Effector CD4-positive, alpha-beta T cell (primary cell): ENCODE data around the gene SMAD3.

Experiments
- DNase-seq: peaks from one replicate; pipeline ENCODE4 v3.0.0-alpha.2; 2020

Gene SMAD3

DNA sequence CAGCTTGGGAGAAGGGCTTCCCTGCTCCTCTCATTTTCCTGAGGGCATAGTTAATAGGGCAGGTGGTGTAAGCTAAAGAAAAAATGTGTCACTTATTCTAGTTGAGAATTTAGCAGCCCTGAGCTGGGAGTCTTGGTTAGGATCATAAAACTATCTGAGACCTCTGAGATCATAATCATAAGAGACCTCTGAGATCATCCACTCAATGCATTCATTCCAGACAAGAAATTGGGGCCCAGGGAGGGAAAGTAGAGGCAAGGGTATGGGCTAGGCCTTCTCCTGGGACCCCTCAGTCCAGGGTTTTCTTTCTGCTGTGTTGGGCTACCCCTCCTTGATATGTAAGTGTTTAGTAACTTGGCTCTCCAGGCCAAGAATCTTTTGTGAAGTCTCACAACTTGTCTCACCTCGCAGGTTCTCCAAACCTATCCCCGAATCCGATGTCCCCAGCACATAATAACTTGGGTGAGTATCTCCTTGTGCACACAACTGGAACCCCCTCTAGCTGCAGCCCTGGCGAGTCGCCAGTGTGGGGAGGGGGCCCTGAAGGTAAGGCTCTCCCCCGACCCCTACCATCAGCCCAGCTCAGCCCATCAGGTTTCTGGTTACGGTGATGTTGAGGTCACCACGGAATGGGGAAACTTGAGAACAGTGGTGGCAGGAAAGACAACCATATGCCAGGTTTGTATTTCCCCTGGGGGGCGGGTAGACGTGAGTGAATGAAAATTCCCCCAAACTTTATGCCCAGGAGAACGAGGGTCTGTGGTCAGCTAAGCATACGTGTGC, 104.9 kb downstream of the SMAD3 start:
- no peak for DNase-seq

DNA sequence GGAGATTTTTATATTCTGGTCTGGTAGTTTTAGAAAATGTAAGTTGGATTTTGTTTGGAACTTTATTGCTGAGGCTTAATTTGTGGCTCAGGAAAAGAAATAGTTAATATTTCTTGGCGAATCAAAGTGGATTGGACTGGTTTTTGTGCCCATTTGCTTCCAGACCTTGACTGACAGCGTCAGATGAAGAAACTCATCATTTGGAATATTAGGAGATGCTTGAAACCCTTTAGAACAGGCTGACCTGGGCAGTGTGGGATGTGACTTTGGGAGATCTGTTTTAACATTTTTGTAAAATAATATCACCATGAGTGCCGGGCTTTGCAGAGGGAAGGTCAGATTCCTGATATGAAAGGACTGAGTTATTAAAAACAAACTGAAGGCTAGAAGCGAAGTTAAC, 106.1 kb downstream of the SMAD3 start:
- DNase-seq, result no peak

DNA sequence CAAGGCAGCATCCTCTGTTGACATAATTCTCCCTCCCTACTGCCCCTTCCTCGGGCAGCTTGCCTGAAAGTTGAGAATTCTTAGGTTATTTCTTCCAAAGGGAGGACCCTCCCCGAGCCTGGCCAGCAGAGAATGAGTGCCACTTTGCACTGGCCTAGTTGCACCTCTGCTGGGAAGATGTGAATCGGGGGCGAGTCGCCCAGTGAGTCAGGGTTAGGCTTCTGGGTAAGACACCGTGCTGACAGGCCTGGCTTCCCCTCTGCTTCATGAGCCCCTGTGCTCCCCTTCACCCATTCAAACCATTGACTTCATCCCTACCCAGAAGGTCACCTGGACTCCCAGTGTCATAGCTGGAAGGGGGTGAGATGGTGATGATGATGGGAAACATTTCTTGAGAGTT, 106.8 kb downstream of the SMAD3 start:
- DNase-seq, result no peak

DNA sequence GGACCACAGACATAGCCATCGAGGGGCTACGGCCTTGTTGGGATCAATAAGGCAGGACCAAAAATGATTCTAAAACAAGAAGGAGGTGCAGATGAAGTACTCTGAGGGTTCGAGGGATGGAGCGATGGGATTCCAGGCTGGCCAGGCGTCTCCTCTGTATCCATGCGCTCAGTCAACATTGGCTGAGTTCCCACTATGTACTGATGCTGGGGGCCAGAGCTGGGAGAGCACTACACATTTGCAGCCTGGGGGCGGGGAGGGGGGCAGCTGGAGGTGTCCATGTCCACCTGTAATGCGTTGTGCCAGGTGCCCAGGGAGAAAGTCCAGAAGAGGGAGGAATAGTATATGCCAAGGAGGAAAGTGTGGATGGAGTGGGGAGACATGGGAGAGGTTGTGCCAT, 107.6 kb downstream of the SMAD3 start:
- DNase-seq, result no peak

DNA sequence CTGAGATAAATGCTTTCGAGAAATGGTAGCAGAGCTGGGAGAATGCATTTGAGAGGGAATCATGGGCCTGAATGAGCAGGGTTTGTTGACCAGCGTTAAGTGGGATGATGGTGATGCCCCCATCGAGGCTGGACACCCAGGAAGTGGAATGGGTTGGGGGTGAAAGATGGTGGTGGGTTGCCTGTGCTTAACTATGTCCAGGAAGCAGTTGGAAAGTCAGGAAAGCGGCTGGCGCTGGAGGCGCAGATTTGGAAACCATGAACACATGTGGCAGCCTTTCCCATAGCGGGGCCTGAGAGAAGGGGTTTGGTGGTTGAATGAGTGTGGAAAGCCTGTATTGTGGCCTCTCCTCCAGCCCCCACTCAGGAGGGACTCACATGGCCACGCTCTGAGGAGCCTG, 108.4 kb downstream of the SMAD3 start:
- no peak for DNase-seq

DNA sequence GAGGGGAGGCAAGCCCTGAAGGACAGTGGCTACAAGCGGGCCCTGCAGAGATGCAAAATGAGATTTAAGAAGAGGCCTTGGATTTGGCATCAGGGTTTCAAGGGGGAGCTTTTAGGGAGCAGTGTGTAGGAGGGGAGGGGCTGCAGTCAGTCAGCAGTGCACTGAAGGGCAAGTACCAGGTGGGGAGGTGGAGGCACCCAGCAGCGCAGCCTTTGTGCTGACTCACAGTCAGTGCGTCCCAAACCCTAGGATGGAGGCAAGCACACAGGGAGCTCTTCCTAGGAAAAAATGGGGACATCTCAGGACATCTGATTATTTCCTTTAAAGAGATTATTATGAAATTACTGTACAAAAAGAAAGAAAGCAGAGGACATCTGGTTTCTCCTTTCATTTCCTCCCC, 109.0 kb downstream of the SMAD3 start:
- DNase-seq, result no peak

DNA sequence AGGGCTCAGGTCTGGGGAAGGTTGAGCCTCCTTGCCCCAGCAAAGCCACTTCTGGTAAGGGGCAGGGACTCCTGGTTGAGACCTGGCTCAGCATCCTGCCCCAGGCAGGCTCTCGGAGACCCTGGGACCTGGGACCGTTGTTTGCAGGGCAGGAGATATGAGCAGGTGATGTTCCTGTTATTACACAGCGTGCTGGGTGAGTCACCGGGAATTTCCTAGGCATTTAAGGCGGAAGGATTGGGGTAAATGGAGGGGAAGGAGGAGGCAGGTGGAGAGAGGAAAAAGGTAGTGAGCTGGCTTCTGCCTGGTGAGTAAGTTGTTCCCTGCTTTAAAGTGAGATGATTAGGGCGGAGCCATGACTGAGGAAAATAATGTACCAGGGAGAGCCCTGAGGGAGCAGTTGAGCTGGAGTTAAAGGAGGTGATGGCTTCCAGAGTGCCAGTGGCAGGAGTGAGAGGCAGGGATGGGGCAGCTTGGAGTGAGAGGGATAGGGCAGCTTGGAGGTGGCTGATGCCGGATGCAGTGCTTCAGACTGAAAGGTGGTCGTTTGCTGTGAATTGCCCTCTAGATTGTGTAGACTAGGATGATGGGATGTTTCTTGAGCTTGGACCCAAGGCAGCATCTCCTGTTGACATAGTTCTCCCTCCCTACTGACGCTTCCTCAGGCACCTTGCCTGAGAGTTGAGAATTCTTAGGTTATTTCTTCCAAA, 109.6 kb downstream of the SMAD3 start:
- no peak for DNase-seq

DNA sequence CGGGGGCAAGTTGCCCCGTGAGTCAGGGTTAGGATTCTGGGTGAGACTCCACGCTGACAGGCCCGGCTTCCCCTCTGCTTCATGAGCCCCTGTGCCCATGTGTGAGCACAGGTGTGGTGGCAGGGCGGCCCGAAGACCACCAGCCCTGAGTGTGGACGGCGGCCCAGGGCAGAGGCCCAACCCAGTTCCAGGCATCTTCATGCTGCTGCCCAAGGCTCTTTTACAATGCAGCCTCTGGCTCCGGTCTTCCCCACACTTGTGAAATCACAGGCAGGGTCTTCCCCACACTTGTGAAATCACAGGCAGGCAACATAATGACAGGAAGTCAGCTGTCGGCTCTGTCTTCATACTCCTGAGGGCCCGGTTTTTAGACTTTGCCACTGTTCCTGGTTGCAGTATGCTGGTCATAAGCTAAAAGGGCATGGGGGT, 110.3 kb downstream of the SMAD3 start:
- DNase-seq, result no peak

DNA sequence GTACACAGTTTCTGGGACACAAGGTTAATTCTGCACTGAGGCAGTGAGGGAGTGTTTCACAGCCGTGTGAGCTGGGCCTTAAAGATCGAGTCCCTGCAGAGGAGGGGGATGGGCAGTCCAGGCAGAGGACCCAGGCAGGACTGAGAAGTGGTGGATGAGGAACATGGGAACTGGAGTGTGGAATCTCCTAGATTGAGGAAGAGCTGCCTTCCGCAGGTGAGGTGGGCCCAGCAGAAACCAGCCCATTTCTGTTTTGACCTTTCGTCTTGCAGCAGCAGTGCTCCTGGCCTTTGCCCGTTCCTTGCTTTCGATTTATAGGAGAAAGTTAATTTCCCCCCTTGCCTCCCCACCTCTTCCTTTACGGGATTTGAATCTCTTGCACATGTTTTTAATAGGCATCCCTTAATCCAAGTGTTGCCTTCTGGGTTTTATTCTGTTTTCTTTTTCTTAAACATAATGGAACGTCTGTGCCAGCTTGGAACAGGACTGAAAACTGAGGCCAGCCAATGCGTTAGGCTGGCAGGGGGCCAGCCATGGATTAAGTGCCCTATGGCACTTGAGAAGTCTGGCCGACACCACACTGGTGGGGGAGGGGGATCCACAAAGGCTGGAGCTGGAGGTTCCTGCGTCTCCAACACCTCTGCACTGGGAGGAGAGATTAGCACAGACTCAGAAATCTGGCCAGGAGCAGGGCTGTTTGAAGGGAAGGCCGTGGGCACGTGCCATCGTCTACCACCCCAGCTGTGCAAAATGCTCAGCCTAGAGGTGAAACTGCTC, 111.0 kb downstream of the SMAD3 start:
- no peak for DNase-seq

DNA sequence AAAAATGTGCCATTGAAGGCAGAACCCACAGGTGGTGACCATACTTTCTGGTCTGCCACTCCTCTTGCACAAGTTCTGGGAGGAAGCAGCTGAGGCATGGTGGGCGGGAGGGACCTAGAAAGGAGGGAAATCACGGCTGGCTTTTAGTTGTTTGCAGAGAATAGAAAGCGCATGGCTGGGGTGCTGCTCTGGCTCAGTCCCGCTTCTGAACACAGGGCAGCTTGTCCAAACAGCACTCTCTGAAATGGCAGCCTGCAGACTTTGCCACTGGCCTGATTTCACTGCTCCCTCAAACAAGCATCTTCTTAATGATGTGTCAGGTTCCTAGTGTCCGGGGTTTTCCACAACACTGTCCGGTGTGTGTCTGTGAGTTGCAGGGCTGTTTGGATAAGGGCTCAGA, 112.3 kb downstream of the SMAD3 start:
- no peak for DNase-seq

DNA sequence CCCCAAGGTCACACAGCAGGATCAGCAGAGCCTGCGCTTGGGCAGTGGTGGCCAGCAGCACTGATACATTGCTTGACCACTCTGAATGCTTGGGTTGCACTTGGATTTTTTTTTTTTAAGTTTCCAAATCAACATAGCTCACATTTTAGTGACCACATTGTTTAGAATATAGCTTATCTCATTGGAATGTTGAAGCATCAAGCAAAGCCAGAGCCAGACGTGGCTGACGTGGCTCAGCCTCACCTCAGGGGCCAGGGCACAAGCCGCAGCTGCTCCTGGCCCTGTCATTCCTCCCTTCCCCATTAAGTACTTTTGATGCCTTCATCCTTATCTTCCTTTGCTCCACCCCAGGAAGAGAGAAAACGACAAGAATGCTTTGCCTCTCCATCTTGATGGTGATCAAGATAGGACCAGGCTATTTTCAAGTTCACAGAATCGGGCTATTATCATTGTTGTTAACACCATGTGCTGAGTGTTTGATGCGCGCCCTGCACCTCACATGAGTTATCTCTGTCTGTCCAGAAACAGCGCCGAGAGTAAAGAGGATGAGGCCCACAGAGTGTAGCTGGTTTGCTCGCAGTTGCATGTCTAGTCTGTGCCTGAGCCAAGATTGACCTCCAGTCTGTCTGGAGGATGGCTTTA, 113.3 kb downstream of the SMAD3 start:
- DNase-seq, result no peak

DNA sequence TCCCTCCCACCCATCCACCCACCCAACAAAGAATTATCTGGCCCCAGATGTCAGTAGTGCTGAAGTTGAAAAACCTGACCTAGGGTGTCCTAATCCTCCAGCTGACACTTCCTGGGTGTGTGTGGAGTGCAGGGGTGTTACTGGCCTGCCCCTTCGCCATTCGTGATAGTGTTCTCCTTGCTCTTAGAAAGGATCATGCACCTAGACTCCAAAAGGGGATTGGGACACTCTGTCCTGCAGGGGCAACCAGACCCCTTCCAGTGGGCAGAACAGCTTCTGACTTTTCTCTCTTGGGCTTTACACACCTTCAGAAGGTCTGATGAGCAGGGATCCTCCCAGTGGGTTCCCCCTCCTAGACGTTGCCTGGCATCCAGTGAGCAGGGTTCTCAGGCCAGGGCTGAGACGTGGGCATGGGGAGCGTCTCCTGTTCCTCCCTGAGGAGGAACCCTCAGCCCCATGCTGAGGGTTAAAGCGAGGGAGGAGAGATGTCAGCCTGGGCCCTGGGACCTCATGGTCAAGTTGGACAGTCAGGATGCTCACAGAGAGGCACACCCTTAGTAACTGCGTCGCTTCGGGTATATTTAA, 114.1 kb downstream of the SMAD3 start:
- DNase-seq, result no peak

DNA sequence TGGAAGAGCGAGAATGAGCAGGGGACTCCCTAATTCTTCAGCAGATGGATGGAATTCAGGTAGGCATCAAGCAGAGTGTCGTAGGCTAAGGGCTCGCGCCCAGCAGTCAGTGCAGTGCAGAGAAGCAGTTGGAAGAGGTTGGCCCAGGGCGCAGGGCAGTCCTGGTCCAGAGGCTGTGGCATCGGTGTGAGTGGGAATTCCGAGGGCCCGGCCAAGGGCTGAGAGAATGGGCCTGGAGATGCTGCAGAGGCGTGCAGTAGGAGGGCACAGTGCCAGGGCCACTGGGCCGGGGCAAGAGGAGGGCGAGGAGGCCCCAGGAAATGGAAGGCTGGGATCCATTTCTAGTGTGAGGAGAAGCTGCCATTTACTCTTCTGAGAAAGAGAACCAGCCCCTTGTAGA, 114.6 kb downstream of the SMAD3 start:
- no peak for DNase-seq

DNA sequence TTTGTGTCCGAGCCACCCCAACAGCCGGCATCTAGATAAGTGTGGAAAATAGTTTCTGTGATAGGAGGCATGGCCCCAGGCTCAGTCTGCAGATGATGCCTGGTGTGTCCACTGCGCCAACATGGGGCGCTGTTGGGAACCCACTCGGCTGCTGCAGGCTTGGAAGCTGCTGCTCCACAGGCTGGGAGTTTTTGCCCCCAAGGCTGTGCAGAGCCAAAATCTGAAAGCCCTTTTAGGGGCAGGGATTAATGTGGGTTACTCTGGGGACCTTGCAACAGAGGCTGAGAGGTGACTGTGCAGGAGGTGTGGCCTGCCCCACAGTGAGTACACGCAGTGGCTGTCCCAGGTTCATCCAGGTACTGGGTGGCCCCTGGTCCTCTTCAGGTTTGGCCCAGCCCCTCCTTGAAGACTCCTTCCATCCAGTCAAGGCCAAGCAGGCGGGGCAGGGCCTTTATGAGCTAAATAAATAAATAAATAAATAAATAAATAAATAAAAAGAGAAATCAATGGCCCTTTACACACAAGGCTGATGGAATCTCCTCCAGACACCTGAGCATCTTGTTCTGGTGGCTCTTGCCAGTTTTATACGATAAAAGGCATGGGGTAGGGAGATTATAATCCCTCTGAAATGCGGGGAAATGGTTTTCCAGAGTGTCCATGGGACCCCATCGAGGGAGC, 115.3 kb downstream of the SMAD3 start:
- no peak for DNase-seq

DNA sequence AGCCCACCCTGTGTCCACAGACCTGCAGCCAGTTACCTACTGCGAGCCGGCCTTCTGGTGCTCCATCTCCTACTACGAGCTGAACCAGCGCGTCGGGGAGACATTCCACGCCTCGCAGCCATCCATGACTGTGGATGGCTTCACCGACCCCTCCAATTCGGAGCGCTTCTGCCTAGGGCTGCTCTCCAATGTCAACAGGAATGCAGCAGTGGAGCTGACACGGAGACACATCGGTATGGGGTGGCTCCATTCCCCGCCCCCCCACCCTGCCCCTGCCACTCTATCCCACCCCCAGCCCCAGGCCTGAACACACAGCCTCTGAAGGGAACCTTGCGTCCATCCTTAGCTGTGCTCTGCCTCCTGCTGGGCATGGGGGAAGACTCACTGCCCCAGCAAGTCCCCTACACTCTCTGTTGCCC, 115.8 kb downstream of the SMAD3 start:
- DNase-seq, result no peak

DNA sequence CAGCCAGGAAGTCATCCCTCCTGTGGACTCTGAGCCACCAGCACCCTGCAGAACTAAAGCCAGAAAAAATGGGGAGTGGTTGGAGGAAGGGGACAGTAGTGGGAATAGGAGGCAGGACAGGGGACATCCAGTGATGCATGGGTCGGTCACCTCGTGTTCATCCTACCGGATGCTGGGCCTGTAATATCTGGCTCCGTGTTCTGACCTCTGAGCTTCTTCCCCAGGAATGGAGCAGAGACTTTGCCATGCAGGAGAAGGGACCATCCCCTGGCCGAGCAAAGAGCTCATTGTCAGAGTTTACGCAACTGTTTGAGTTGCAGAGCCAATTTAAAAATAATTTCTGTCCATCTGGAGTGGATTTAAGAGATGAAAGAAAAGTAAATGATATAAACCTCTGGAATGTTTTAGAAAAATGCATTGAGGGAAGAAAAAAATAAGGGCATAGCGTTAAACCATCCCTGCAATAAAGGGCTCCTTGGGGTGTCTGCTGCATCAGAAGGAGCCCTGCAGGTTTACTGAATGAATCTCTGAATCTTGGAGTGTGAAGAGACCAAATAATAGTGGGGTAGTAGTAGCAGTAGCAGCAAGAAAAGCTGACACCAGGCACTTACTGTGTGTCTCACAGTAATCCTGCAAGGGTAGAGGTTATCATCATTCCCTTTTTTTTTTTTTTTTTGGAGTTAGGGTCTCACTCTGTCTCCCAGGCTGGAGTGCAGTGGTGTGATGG, 118.2 kb downstream of the SMAD3 start:
- DNase-seq, result no peak

DNA sequence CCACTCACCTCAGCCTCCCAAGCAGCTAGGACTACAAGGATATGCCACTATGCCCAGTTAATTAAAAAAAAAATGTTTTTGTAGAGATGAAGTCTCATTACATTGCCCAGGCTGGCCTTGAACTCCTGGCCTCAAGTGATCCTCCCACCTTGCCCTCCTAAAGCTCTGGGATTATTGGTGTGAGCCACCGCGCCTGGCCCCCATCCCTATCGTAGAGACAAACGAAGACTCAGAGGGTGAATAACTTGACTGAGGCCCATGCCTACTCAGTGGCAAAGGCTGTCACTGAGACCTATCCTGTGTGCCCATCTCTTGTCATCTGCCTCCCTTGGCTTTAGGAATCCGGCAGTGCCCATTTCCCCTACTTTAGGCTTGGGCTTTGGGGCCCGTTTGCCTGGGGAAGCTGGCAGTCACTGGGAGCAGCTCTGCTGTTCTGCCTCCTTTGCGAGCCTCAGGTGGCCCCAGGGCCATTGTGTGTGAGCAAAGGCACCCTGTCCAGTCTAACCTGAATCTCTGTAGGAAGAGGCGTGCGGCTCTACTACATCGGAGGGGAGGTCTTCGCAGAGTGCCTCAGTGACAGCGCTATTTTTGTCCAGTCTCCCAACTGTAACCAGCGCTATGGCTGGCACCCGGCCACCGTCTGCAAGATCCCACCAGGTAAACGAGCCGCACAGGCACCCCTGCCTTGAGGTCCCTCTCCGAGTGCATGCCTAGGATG, 119.0 kb downstream of the SMAD3 start:
- no peak for DNase-seq

DNA sequence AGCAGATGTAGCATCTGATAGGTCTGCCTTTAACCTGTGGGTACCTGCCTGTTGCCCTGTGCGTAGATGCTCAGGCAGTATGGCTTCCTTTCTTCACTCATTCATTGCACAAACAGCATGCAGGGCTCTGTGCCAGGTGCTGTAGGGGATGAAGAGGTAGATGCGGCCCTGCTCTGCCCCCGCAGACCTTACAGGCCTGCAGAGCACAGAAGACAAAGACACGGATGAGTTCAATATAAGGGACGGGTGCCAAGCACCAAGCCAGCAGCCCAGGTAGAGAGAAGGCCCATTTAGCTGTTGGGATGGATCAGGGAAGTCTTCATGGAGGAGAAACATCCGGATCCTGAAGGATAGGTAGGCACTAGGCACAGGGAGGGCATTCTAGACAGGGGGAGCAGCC, 119.6 kb downstream of the SMAD3 start:
- no peak for DNase-seq

DNA sequence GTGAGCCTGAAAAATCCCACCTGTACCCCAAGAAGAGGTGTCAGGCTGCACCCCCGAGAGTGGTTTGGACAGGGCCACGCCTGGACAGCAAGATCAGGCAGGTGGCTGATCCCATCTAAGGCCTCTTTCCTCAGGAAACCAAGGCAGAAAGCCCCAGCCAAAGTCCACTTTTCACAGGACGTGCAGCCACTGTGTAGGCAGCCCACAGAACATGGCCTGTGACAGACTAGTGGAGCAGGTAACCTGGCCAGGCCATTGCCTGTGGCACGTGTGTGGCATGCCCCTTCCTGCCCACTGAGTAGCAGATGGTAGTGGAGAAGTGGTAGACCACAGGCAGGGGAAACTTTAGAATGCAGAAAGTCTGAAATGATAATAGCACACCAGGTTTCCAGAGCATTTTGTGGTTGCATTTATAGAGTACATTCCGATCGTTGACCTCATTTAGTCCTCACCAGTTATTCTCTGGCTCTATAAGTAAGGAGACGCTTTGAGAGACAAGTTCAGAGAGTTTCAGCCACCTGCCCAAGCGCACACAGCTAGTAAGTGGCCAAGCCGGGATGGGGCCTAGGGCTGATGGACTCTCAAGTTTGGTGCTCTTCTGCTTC, 120.3 kb downstream of the SMAD3 start:
- DNase-seq, result no peak

DNA sequence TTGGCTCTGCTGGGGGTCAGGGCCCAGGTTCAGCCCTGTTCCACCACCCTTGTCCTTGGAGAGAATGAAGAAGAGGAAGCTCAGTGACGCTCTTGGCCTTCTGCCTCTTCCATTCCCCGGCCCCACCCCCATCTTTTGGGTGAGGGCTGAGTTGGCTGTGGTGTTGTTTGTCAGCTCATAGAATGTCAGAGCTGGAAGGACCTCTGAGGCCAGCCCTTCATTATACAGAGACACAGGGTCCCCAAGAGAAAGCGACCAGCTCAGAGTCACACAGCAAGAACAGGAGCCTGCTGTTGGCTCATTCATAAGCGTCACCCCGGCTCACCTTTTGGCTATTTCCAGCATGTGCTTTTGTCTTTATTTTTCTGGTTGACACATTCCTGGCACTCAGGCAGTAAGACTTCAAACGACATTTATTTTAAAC, 120.8 kb downstream of the SMAD3 start:
- no peak for DNase-seq
